ENCODE results near the gene PARVB. TPM values are rescaled to one million over a fixed set of nuclear protein-coding genes. Genes with fewer than 3 reads are reported as not detected.

Gene PARVB
- total and polyA plus RNA-seq, 2 donors (not counting 3 experiments of a cell fraction or from before 2014, with no cell fraction given), result 155 to 162 TPM

DNA sequence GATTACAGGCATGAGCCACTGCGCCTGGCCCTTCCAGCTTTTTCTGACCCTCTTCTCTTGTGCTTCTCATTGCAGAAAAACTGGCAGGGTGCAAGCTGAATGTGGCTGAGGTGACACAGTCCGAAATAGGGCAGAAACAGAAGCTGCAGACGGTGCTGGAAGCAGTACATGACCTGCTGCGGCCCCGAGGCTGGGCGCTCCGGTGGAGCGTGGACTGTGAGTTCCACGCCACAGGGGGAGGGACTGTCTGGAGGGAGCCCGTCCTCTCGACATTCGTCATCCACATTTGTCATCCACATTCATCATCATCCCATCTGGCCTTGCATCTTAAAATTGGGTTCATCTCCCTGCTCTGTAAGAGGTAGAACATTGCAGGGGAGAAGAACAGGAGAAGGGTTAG is 107.3 kb downstream of the PARVB start:
- H3K4me1 ChIP-seq (ENCODE audit: control insufficient read depth, extremely low read depth, insufficient read depth, low read length), result peaks cover 47% of the 10 kb centered on the region
- TF ChIP-seq FOS (IDR thresholded peaks at IDR 0.05; ENCODE audit: borderline replicate concordance, insufficient read depth, low read length) (no peak), CTCF (IDR thresholded peaks at IDR 0.05; ENCODE audit: extremely low read depth in 1 of 2, insufficient read depth in 1 of 2, low read depth in 1 of 2, low read length in 2 of 2) (no peak)
- TF ChIP-seq, protein P1, sequence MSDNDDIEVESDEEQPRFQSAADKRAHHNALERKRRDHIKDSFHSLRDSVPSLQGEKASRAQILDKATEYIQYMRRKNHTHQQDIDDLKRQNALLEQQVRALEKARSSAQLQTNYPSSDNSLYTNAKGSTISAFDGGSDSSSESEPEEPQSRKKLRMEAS (IDR thresholded peaks at IDR 0.05; ENCODE audit: insufficient read depth, insufficient read length), result no peak
- ChIA-PET CTCF (no interaction called here), POLR2A (no interaction called here)
- peaks cover 10% of the 10 kb centered on the region for H3K79me2 ChIP-seq (ENCODE audit: control insufficient read depth, insufficient read depth, low read length)
- H2AFZ ChIP-seq (ENCODE audit: low read depth, low read length), result no peak overlapping the region
- DNase-seq (ENCODE audit: low read depth, low spot score), result no peak
- peaks cover 3% of the 10 kb centered on the region for H4K20me1 ChIP-seq (replicated peaks; ENCODE audit: control insufficient read depth, extremely low read depth, insufficient read depth, low read length)
- H3K36me3 ChIP-seq (ENCODE audit: control insufficient read depth in 2 of 2, extremely low read depth in 1 of 2, insufficient read depth in 2 of 2, low read length in 2 of 2), result peaks cover 8 to 22% of the 10 kb centered on the region in 2 experiments
- FAIRE-seq, result no peak
- no peaks in the 10 kb centered on the region for H3K9me3 ChIP-seq (replicated peaks; ENCODE audit: control insufficient read depth, insufficient read depth, low read length)
- intact Hi-C loops (cut with micrococcal nuclease), result no loop called here
- no peaks in the 10 kb centered on the region for H3K9me1 ChIP-seq (replicated peaks; ENCODE audit: control insufficient read depth, extremely low read depth, insufficient read depth, low read length)
- no TSS peak for BruUV-seq (replicated peaks)
- H3K27ac ChIP-seq (ENCODE audit: insufficient read depth, low read depth, low read length), result no peak overlapping the region
- dilution Hi-C loops (cut with MboI; ENCODE audit: extremely low pct_ligation_motif_present, low sequenced_read_pairs), result no loop called here
- H3K27me3 ChIP-seq (ENCODE audit: control insufficient read depth in 2 of 2, insufficient read depth in 2 of 2, low read length in 2 of 2), result no peaks in the 10 kb centered on the region
- H3K4me3 ChIP-seq (replicated peaks in 1 of 3; ENCODE audit: insufficient read depth in 1 of 3, low read depth in 1 of 3, low read length in 3 of 3), result no peak overlapping the region
- H3K4me2 ChIP-seq (ENCODE audit: insufficient read depth, low read length), result no peak overlapping the region
- no peak overlapping the region for H3K9ac ChIP-seq (replicated peaks; ENCODE audit: extremely low read depth, insufficient read depth, low read length)

- BruUV-seq (replicated peaks), result no TSS peak
- dilution Hi-C loops (cut with MboI; ENCODE audit: extremely low pct_ligation_motif_present, low sequenced_read_pairs), result no loop called here
- DNase-seq (ENCODE audit: low read depth, low spot score) (no peak), FAIRE-seq (no peak)
- Histone ChIP-seq H3K9ac (replicated peaks; ENCODE audit: extremely low read depth, insufficient read depth, low read length) (no peak overlapping the region), H3K9me1 (replicated peaks; ENCODE audit: control insufficient read depth, extremely low read depth, insufficient read depth, low read length) (no peaks in the 10 kb centered on the region), H3K4me1 (ENCODE audit: control insufficient read depth, extremely low read depth, insufficient read depth, low read length) (peaks cover 41% of the 10 kb centered on the region), H3K4me3 (replicated peaks in 1 of 3; ENCODE audit: insufficient read depth in 1 of 3, low read depth in 1 of 3, low read length in 3 of 3) (no peak overlapping the region), H3K27ac (ENCODE audit: insufficient read depth, low read depth, low read length) (no peak overlapping the region), H3K79me2 (ENCODE audit: control insufficient read depth, insufficient read depth, low read length) (peaks cover 8% of the 10 kb centered on the region), H4K20me1 (replicated peaks; ENCODE audit: control insufficient read depth, extremely low read depth, insufficient read depth, low read length) (peaks cover 3% of the 10 kb centered on the region), H3K27me3 (ENCODE audit: control insufficient read depth in 2 of 2, insufficient read depth in 2 of 2, low read length in 2 of 2) (no peaks in the 10 kb centered on the region), H3K4me2 (ENCODE audit: insufficient read depth, low read length) (no peak overlapping the region), H3K36me3 (ENCODE audit: control insufficient read depth in 2 of 2, extremely low read depth in 1 of 2, insufficient read depth in 2 of 2, low read length in 2 of 2) (peaks cover 12 to 27% of the 10 kb centered on the region in 2 experiments), H2AFZ (ENCODE audit: low read depth, low read length) (no peak overlapping the region), H3K9me3 (replicated peaks; ENCODE audit: control insufficient read depth, insufficient read depth, low read length) (peaks cover 1% of the 10 kb centered on the region)
- ChIA-PET CTCF (no interaction called here), POLR2A (no interaction called here)
- TF ChIP-seq JUN (IDR thresholded peaks at IDR 0.05; ENCODE audit: borderline replicate concordance, insufficient read depth, insufficient read length, low read depth), result no peak
- TF ChIP-seq CTCF (IDR thresholded peaks at IDR 0.05; ENCODE audit: extremely low read depth in 1 of 2, insufficient read depth in 1 of 2, low read depth in 1 of 2, low read length in 2 of 2), result no peak
- TF ChIP-seq FOS (IDR thresholded peaks at IDR 0.05; ENCODE audit: borderline replicate concordance, insufficient read depth, low read length), result no peak
- TF ChIP-seq POLR2A (IDR thresholded peaks at IDR 0.05; ENCODE audit: low read depth, low read length), result no peak
- no peak for TF ChIP-seq MYC (IDR thresholded peaks at IDR 0.05; ENCODE audit: low read depth, low read length)
- no peak for TF ChIP-seq EZH2 (IDR thresholded peaks at IDR 0.05; ENCODE audit: borderline replicate concordance, low read depth, low read length, severe bottlenecking)
- no peak for TF ChIP-seq GATA2 (IDR thresholded peaks at IDR 0.05; ENCODE audit: insufficient read depth, insufficient read length, low read depth, low read length)
- TF ChIP-seq, protein P1 (IDR thresholded peaks at IDR 0.05; ENCODE audit: insufficient read depth, insufficient read length), result no peak
- no peak for TF ChIP-seq POLR2AphosphoS5 (IDR thresholded peaks at IDR 0.05; ENCODE audit: insufficient read depth, low read depth, low read length)
- intact Hi-C loops (cut with micrococcal nuclease), result no loop called here
These were observed 108.0 kb downstream of the PARVB start for GRCh38 chr22:44131989-44132685.

Measured in endothelial cell of umbilical vein (primary cell).